ENCODE results near the gene ZC3H18. TPM values are rescaled to one million over a fixed set of nuclear protein-coding genes. Genes with fewer than 3 reads are reported as not detected.

The ZC3H18 gene
- total RNA-seq, 1 donor from 2014 or later = 18.4 TPM

- no peak for DNase-seq (ENCODE audit: extremely low spot score in 2 of 2)
- Histone ChIP-seq H3K27me3 (no peaks in the 10 kb centered on the region), H3K4me3 (no peak overlapping the region), H3K27ac (no peak overlapping the region), H3K9me3 (no peaks in the 10 kb centered on the region), H3K36me3 (peaks cover 0 to 56% of the 10 kb centered on the region in 2 donors), H3K4me1 (peaks cover 4% of the 10 kb centered on the region)
- intact Hi-C loops (cut with DNase I) = no loop called here
- no peak for TF ChIP-seq POLR2AphosphoS5 (IDR thresholded peaks at IDR 0.05; ENCODE audit: insufficient read depth in 1 of 2, low read depth in 1 of 2)
- TF ChIP-seq, protein P1, sequence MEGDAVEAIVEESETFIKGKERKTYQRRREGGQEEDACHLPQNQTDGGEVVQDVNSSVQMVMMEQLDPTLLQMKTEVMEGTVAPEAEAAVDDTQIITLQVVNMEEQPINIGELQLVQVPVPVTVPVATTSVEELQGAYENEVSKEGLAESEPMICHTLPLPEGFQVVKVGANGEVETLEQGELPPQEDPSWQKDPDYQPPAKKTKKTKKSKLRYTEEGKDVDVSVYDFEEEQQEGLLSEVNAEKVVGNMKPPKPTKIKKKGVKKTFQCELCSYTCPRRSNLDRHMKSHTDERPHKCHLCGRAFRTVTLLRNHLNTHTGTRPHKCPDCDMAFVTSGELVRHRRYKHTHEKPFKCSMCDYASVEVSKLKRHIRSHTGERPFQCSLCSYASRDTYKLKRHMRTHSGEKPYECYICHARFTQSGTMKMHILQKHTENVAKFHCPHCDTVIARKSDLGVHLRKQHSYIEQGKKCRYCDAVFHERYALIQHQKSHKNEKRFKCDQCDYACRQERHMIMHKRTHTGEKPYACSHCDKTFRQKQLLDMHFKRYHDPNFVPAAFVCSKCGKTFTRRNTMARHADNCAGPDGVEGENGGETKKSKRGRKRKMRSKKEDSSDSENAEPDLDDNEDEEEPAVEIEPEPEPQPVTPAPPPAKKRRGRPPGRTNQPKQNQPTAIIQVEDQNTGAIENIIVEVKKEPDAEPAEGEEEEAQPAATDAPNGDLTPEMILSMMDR (IDR thresholded peaks at IDR 0.05) = no peak
These were observed 52.7 kb downstream of the ZC3H18 start for GRCh38 chr16:88622866-88623265.

DNA sequence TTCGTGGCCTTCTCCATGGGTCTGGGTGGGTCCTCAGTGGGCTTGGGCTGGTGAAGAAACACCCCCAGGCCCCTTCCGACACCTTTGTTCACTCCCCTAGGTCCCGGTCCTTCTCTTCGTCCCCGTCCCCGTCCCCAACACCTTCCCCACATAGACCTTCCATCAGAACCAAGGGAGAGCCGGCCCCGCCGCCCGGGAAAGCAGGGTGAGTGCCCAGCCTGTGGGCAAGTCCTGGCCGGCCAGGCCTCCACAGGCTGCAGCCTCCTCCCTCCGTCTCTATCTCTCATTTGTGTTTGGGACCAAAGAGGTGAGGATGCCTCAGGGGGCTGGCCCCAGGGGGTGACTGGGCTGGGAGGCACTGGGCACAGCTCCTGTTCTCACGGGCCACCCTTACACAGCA is 53.7 kb downstream of the ZC3H18 start:
- Histone ChIP-seq H3K27me3 (no peaks in the 10 kb centered on the region), H3K36me3 (peaks cover 0 to 65% of the 10 kb centered on the region in 2 donors), H3K4me1 (peaks cover 4% of the 10 kb centered on the region), H3K4me3 (no peak overlapping the region), H3K9me3 (no peaks in the 10 kb centered on the region), H3K27ac (no peak overlapping the region)
- intact Hi-C loops (cut with DNase I) = no loop called here
- no peak for TF ChIP-seq POLR2A (IDR thresholded peaks at IDR 0.05)
- TF ChIP-seq, protein P1 (IDR thresholded peaks at IDR 0.05) = no peak
- TF ChIP-seq POLR2AphosphoS5 (IDR thresholded peaks at IDR 0.05; ENCODE audit: insufficient read depth in 1 of 2, low read depth in 1 of 2) = no peak
- DNase-seq (ENCODE audit: extremely low spot score in 2 of 2) = no peak

GRCh38 chr16:88624481-88624880 is 54.3 kb downstream of the ZC3H18 start:
- H3K27ac ChIP-seq = no peak overlapping the region
- no peak for DNase-seq (ENCODE audit: extremely low spot score in 2 of 2)
- H3K4me1 ChIP-seq = peaks cover 2% of the 10 kb centered on the region
- no peaks in the 10 kb centered on the region for H3K27me3 ChIP-seq
- H3K36me3 ChIP-seq = peaks cover 0 to 71% of the 10 kb centered on the region in 2 donors
- no peaks in the 10 kb centered on the region for H3K9me3 ChIP-seq
- intact Hi-C loops (cut with DNase I) = no loop called here
- H3K4me3 ChIP-seq = no peak overlapping the region
- TF ChIP-seq, protein P1 (IDR thresholded peaks at IDR 0.05) = no peak
- TF ChIP-seq POLR2A (IDR thresholded peaks at IDR 0.05) = no peak
- no peak for TF ChIP-seq POLR2AphosphoS5 (IDR thresholded peaks at IDR 0.05; ENCODE audit: insufficient read depth in 1 of 2, low read depth in 1 of 2)

GRCh38 chr16:88624977-88625576 is 54.9 kb downstream of the ZC3H18 start:
- no peaks in the 10 kb centered on the region for H3K9me3 ChIP-seq
- no peak overlapping the region for H3K4me3 ChIP-seq
- H3K36me3 ChIP-seq = peaks cover 0 to 77% of the 10 kb centered on the region in 2 donors
- H3K27ac ChIP-seq = no peak overlapping the region
- H3K27me3 ChIP-seq = no peaks in the 10 kb centered on the region
- TF ChIP-seq, protein P1 (IDR thresholded peaks at IDR 0.05) = no peak
- TF ChIP-seq POLR2A (IDR thresholded peaks at IDR 0.05) (no peak), POLR2AphosphoS5 (IDR thresholded peaks at IDR 0.05; ENCODE audit: insufficient read depth in 1 of 2, low read depth in 1 of 2) (no peak)
- intact Hi-C loops (cut with DNase I) = no loop called here
- H3K4me1 ChIP-seq = no peaks in the 10 kb centered on the region
- DNase-seq (ENCODE audit: extremely low spot score in 2 of 2) = no peak

DNA sequence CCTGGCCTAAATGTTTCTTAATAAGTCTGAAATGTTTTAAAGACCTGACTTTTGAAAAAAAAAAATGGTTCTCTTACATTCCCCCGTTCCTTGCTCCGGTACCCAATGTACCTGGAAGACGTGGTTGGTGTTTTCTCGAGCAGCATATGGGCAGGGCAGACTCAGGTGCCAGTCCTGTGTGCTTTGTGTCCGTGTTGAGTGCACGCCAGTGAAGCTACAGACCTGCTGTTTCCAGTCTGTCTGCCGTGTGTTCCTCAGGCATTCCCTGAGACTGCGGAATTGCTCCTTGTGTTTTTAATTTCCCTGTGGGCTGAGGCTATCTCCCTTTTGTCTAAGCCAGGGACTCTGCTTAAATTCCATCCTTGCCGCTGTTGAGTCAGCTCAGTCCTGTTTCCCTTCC is 56.4 kb downstream of the ZC3H18 start:
- no peak overlapping the region for H3K27ac ChIP-seq
- intact Hi-C loops (cut with DNase I) = no loop called here
- H3K4me1 ChIP-seq = no peaks in the 10 kb centered on the region
- TF ChIP-seq POLR2A (IDR thresholded peaks at IDR 0.05) = no peak
- no peak for TF ChIP-seq POLR2AphosphoS5 (IDR thresholded peaks at IDR 0.05; ENCODE audit: insufficient read depth in 1 of 2, low read depth in 1 of 2)
- TF ChIP-seq, protein P1 (IDR thresholded peaks at IDR 0.05) = no peak
- H3K4me3 ChIP-seq = no peak overlapping the region
- H3K36me3 ChIP-seq = peaks cover 0 to 90% of the 10 kb centered on the region in 2 donors
- H3K9me3 ChIP-seq = no peaks in the 10 kb centered on the region
- no peak for DNase-seq (ENCODE audit: extremely low spot score in 2 of 2)
- H3K27me3 ChIP-seq = no peaks in the 10 kb centered on the region
